Measurements from ENCODE around the gene ERCC6L. TPM values are rescaled to one million over a fixed set of nuclear protein-coding genes. Genes with fewer than 3 reads are reported as not detected.
"Not testable (repeated sequence)": the region's sequence is repeated elsewhere in the genome, so short reads cannot be mapped to it uniquely, and the experiment has no call there.

The ERCC6L gene
- total RNA-seq, 2 experiments from 2014 or later = 9.5 to 9.6 TPM

DNA sequence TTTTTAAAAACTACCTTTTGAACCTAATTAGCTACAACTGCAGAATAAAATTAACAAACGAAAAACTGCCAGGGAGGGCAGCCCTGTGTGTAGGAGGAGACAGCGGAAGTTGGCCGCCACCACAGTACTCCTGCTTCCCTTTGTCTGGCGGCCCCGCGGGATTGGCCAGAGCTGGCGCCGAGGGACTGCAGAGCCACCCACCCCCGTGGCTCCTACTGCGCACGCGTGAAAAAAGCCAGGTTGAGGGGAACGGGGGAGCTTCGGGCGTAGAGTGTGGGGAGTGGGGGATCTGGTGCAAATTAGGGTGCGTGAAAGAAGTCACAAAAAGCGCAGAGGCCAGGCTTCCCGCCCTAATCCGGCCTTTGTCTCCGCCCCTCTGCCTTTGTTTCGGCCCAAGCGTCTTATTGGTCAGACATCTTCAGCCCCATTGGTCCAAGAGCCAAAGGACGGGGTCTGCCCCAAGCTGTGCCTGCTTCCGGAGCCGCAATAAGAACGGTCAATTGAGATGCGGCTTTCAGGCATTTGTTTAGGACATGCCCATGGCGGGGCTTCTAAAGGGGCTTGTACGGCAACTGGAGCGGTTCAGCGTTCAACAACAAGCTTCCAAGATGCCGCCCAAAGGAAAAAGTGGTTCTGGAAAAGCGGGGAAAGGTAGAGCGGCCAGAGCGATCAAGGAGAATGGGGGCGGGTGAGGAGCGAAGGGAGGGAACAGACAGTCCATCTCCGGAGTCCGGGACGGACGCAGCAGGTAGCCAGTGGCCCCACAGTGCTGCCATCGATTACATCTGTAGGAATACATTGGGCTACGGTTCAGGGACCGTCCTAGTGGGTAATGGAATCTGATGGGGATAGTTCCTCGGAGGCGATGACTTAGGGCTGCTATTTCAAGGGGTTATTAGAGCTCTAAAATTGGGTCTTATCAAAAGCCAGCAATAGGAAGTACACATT is 57.4 kb downstream of the ERCC6L start, which contains the start of gene PIN4:
Gene PIN4 (plus strand): TSS at position 580 of the 948 bp plus-strand sequence. CDS start 29 bp downstream, at position 609.
- CTCF ChIA-PET = interaction anchor here (1.1 to 1.4 kb wide), 2 partner anchors 88 to 96 kb away, joined by 3 to 4 read pairs; partner anchors contain the start of gene RPS4X
- no peak within 1 kb of the TSS for H3K27ac Mint-ChIP-seq

DNA sequence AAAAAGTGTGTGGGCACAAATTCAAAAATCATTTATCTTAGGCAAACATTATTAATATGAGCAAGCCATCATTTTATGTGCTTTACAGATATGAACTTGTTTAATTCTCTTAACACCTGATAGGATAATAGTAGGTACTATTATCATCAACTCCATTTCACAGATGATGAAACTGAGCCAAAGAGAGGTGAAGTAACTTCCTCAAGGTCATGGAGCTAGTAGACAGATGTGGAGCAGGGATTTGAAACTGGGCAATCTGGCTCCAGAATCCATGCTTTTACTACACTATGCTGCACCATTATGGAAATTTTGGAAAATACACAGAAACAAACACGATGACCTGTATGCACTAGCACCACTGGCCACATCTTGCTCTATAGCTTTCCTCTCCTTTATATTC is 58.3 kb downstream of the ERCC6L start:
- no peak overlapping the region for H3K27ac Mint-ChIP-seq
- intact Hi-C loops (cut with micrococcal nuclease) = loop anchor here (5.0 kb wide), 2 partner anchors 53 to 813 kb away; partner anchors contain the start of gene TAF1
- no peak overlapping the region for H3K4me3 Mint-ChIP-seq

More for the DNA sequence above, 57.4 kb downstream of the ERCC6L start, which contains the start of gene PIN4:
- intact Hi-C loops (cut with micrococcal nuclease) = loop anchor here (1.0 to 5.0 kb wide), 8 partner anchors 12 to 814 kb away; partner anchors contain the start of genes ERCC6L, RPS4X and TAF1
- no peaks in the 10 kb centered on the region for H3K9me3 Mint-ChIP-seq
- DNase-seq = peak; percentile 91
- peaks cover 4% of the 10 kb centered on the region for H3K36me3 Mint-ChIP-seq (ENCODE audit: low read depth)
- no peaks in the 10 kb centered on the region for H3K27me3 Mint-ChIP-seq (ENCODE audit: low read depth)
- H3K4me3 Mint-ChIP-seq = no peak within 1 kb of the TSS
- peaks cover 11% of the 10 kb centered on the region for H3K4me1 Mint-ChIP-seq (ENCODE audit: low read depth)

DNA sequence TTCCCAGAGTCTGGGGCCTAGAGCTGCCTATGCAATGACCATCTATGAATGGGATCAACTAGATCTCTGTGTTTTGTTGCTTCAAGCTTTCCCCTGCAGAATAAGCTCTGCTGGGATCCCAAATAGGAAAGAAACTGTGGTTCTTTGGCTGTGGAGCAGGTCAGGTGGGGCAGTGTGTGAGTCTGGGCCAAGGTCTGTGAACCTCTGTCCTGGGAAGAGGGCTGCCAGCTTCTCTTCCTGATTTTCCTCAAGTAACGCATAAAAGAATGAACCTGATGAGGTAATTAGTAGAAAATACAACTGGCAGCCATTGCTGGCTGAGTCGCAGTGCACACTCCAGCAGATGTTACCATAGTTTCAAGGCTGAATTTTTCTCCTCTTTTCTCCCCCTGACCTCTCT is 61.8 kb downstream of the ERCC6L start:
- no peaks in the 10 kb centered on the region for H3K36me3 Mint-ChIP-seq (ENCODE audit: low read depth)
- H3K4me1 Mint-ChIP-seq (ENCODE audit: low read depth) = peaks cover 7% of the 10 kb centered on the region
- intact Hi-C loops (cut with micrococcal nuclease) = no loop called here
- no peak for DNase-seq
- H3K4me3 Mint-ChIP-seq = no peak overlapping the region
- CTCF ChIA-PET = no interaction called here
- H3K27me3 Mint-ChIP-seq (ENCODE audit: low read depth) = no peaks in the 10 kb centered on the region
- no peak overlapping the region for H3K27ac Mint-ChIP-seq
- H3K9me3 Mint-ChIP-seq = peaks cover 3% of the 10 kb centered on the region

More for the DNA sequence above, 58.3 kb downstream of the ERCC6L start:
- H3K36me3 Mint-ChIP-seq (ENCODE audit: low read depth) = peaks cover 4% of the 10 kb centered on the region
- H3K4me1 Mint-ChIP-seq (ENCODE audit: low read depth) = peaks cover 11% of the 10 kb centered on the region
- CTCF ChIA-PET = interaction anchor here (0.8 to 1.4 kb wide), 2 partner anchors 97 to 162 kb away, joined by 3 to 4 read pairs; partner anchors contain the start of gene RPS4X
- no peaks in the 10 kb centered on the region for H3K27me3 Mint-ChIP-seq (ENCODE audit: low read depth)
- DNase-seq = no peak
- peaks cover 3% of the 10 kb centered on the region for H3K9me3 Mint-ChIP-seq

DNA sequence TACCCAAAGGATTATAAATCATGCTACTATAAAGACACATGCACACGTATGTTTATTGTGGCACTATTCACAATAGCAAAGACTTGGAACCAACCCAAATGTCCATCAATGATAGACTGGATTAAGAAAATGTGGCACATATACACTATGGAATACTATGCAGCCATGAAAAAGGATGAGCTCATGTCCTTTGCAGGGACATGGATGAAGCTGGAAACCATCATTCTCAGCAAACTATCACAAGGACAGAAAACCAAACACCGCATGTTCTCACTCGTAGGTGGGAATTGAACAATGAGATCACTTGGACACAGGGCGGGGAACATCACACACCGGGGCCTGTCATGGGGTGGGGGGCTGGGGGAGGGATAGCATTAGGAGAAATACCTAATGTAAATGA is 62.5 kb downstream of the ERCC6L start:
- DNase-seq; H3K9me3 Mint-ChIP-seq; CTCF ChIA-PET; intact Hi-C loops (cut with micrococcal nuclease); H3K4me3 Mint-ChIP-seq; H3K36me3 Mint-ChIP-seq (ENCODE audit: low read depth); H3K27ac Mint-ChIP-seq; H3K4me1 Mint-ChIP-seq (ENCODE audit: low read depth); H3K27me3 Mint-ChIP-seq (ENCODE audit: low read depth): not testable (repeated sequence)

GRCh38 chrX:72169008-72169728 is 69.7 kb downstream of the ERCC6L start:
- intact Hi-C loops (cut with micrococcal nuclease) = loop anchor here (1.0 kb wide), 1 partner anchor 12 kb away; the partner anchor contains the start of gene PIN4
- peak overlapping the region; percentile 79 for H3K27ac Mint-ChIP-seq
- DNase-seq = peak; percentile 30
- H3K36me3 Mint-ChIP-seq (ENCODE audit: low read depth) = no peaks in the 10 kb centered on the region
- H3K4me3 Mint-ChIP-seq = peak overlapping the region; percentile 65
- H3K4me1 Mint-ChIP-seq (ENCODE audit: low read depth) = peaks cover 3% of the 10 kb centered on the region
- no peaks in the 10 kb centered on the region for H3K27me3 Mint-ChIP-seq (ENCODE audit: low read depth)
- no peaks in the 10 kb centered on the region for H3K9me3 Mint-ChIP-seq
- CTCF ChIA-PET = no interaction called here

DNA sequence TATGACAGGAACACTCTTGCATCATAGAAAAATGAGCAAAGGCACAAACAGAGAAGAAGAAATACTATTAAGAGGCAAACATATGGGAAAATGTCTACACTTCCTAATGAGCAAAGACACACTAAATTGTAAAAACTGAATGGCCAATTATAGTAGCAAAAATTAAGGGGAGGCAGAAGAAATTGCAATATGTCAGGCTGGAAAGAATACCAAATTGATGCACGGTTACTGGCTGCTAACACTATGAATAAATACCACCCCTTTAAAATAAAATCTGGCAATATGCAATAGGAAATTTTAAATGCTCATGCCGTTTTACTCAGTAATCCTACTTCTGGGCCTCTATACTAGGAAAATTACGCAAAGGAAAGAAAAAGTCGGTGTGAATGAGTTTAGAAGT is 73.3 kb downstream of the ERCC6L start:
- intact Hi-C loops (cut with micrococcal nuclease) = no loop called here
- Mint-ChIP-seq H3K27ac (no peak overlapping the region), H3K27me3 (ENCODE audit: low read depth) (no peaks in the 10 kb centered on the region), H3K4me1 (ENCODE audit: low read depth) (peaks cover 3% of the 10 kb centered on the region), H3K36me3 (ENCODE audit: low read depth) (no peaks in the 10 kb centered on the region), H3K9me3 (no peaks in the 10 kb centered on the region), H3K4me3 (no peak overlapping the region)
- no peak for DNase-seq
- CTCF ChIA-PET = no interaction called here

GRCh38 chrX:72159769-72160168 is 79.1 kb downstream of the ERCC6L start:
- H3K36me3 Mint-ChIP-seq (ENCODE audit: low read depth) = no peaks in the 10 kb centered on the region
- intact Hi-C loops (cut with micrococcal nuclease) = no loop called here

DNA sequence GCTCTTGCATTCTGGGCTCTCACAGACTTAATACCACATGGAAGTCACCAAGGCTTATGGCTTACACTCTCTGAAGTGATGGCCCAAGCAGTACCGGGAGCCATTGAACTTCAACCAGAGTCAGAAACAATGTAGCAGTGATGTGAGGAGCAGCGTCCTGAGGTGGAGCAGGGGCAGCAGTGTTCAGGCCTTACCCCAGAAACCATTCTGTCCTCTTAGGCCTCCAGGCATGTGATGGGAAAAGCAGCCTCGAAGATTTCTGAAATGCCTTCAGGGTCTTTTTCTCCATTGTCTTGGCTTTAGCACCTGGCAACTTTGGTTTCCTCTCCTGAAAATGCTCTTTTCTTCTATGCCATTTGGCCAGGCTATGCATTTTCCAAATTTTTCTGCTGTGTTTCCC is 80.1 kb downstream of the ERCC6L start:
- Mint-ChIP-seq H3K4me1 (ENCODE audit: low read depth) (no peaks in the 10 kb centered on the region), H3K27me3 (ENCODE audit: low read depth) (no peaks in the 10 kb centered on the region), H3K4me3 (no peak overlapping the region), H3K9me3 (no peaks in the 10 kb centered on the region), H3K27ac (no peak overlapping the region), H3K36me3 (ENCODE audit: low read depth) (no peaks in the 10 kb centered on the region)
- CTCF ChIA-PET = no interaction called here
- intact Hi-C loops (cut with micrococcal nuclease) = no loop called here
- no peak for DNase-seq

More at GRCh38 chrX:72159769-72160168, 79.1 kb downstream of the ERCC6L start:
- Mint-ChIP-seq H3K27me3 (ENCODE audit: low read depth) (no peaks in the 10 kb centered on the region), H3K9me3 (no peaks in the 10 kb centered on the region), H3K4me1 (ENCODE audit: low read depth) (no peaks in the 10 kb centered on the region), H3K27ac (no peak overlapping the region), H3K4me3 (no peak overlapping the region)
- DNase-seq = no peak
- CTCF ChIA-PET = no interaction called here

Other genes with a start within 250 kb of the ERCC6L start
- gene RTL5, start 107.1 kb downstream of the ERCC6L start, total RNA-seq = under 1 TPM; 0.10 TPM
- 1 to 10 TPM; 5.6 to 8.0 TPM for gene PIN4, start 57.3 kb downstream of the ERCC6L start, total RNA-seq
- 1,000 to 10,000 TPM; 1,429 to 1,503 TPM for gene RPS4X, start 38.2 kb upstream of the ERCC6L start, total RNA-seq
- gene CITED1, start 66.9 kb upstream of the ERCC6L start, total RNA-seq = not detected

Measured in activated naive CD4-positive, alpha-beta T cell treated with anti-CD3 and anti-CD28 coated beads for 36 hours (primary cell).